T-helper 17 cell (primary cell): ENCODE measurements around the gene CLGN. TPM values are rescaled to one million over a fixed set of nuclear protein-coding genes. Genes with fewer than 3 reads are reported as not detected.
A peak's percentile ranks its signal among the peaks of the same experiment; 100 is the strongest.
"Not testable (repeated sequence)": the region's sequence is repeated elsewhere in the genome, so short reads cannot be mapped to it uniquely, and the experiment has no call there.

Source experiments
- ATAC-seq: fragments of 150-1000 bp; cut with Tn5 transposase; 2 replicates; pipeline ENCODE4 v1.10.0; 2021; ENCODE audit warnings: mild to moderate bottlenecking, moderate library complexity
- DNase-seq, 3 donors: peaks; one replicate each; pipeline versions ENCODE4 v3.0.0 to v3.0.0-alpha.2; 2020 to 2021
- H3K9me3 ChIP-seq: one replicate; pipeline ENCODE4 v1.7.0; 2013; ENCODE audit warnings: low read length, mild to moderate bottlenecking; ENCODE audit not compliant: control insufficient read depth, poor library complexity, severe bottlenecking
- H3K27ac Mint-ChIP-seq: one replicate; pipeline ENCODE4 v1.8.0; 2022; ENCODE audit warnings: mild to moderate bottlenecking, moderate library complexity, mixed read lengths
- H3K27me3 Mint-ChIP-seq: one replicate; pipeline ENCODE4 v1.8.0; 2022; ENCODE audit warnings: mixed read lengths
- H3K36me3 Mint-ChIP-seq: one replicate; pipeline ENCODE4 v1.8.0; 2022; ENCODE audit warnings: low read depth, mixed read lengths
- H3K4me1 Mint-ChIP-seq: one replicate; pipeline ENCODE4 v1.8.0; 2022; ENCODE audit warnings: mild to moderate bottlenecking, mixed read lengths
- H3K4me3 Mint-ChIP-seq: one replicate; pipeline ENCODE4 v1.8.0; 2022; ENCODE audit warnings: mild to moderate bottlenecking, moderate library complexity, mixed read lengths
- total RNA-seq, 4 donors: library from RNA in 2 of 4; stranded (reverse) in 2 of 4; gene quantifications; one replicate each; pipeline ENCODE4 v1.2.3 and lab custom pipeline; 2022 to 2026

The CLGN gene
- total RNA-seq, 2 donors from 2014 or later = not detected

DNA sequence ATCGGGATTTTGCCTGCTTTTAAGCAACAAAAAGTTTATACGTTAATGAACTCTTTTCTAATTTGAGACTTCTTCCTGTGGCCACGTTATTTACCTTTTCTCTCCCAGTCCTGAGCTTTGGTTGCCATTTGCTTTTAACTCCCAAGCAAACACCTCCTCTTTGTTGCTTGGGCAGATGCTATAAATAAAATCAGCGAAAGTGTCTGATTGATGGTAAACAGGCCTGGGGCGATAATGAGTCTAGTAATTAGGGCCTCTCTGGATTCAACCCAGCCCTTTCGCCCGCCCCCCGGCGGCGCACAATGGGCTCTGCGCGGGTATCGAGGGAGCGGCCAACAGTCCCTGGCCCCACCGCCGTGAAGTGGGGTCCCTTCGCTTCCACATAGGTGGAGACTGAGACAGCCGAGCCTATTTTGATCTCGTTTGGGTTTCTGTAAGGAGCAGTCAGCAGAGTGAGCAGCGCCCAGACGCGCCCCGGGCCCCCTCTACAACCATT, 790 bp downstream of the CLGN start:
- DNase-seq = no peak
- no peaks in the 10 kb centered on the region for H3K9me3 ChIP-seq
- ATAC-seq = no peak
- peaks cover 68% of the 10 kb centered on the region for H3K27me3 Mint-ChIP-seq
- H3K4me3 Mint-ChIP-seq = peak overlapping the region; percentile 89
- H3K27ac Mint-ChIP-seq = no peak overlapping the region
- peaks cover 10% of the 10 kb centered on the region for H3K36me3 Mint-ChIP-seq
- peaks cover 5% of the 10 kb centered on the region for H3K4me1 Mint-ChIP-seq

DNA sequence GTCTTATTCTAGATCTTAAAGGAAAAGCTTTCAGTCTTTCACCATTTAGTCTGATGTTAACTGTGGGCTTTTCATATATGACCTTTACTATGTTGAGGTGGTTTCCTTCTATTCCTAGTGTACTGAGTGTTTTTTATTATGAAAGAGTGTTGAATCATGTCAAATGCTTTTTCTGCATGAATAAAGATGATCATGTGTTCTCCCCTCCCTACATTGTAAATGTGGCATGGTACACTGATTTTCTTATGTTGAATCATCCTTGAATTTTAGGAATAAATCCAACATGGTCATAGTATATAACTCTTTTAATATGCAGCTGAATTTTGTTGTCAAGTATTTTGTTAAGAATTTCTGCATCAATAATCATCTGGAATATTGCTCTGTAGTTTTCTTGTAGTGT, 4.3 kb downstream of the CLGN start:
- no peak overlapping the region for H3K27ac Mint-ChIP-seq
- no peaks in the 10 kb centered on the region for H3K9me3 ChIP-seq
- ATAC-seq (no peak), DNase-seq (no peak)
- no peak overlapping the region for H3K4me3 Mint-ChIP-seq
- H3K4me1 Mint-ChIP-seq = peaks cover 5% of the 10 kb centered on the region
- peaks cover 42% of the 10 kb centered on the region for H3K27me3 Mint-ChIP-seq
- peaks cover 2% of the 10 kb centered on the region for H3K36me3 Mint-ChIP-seq

DNA sequence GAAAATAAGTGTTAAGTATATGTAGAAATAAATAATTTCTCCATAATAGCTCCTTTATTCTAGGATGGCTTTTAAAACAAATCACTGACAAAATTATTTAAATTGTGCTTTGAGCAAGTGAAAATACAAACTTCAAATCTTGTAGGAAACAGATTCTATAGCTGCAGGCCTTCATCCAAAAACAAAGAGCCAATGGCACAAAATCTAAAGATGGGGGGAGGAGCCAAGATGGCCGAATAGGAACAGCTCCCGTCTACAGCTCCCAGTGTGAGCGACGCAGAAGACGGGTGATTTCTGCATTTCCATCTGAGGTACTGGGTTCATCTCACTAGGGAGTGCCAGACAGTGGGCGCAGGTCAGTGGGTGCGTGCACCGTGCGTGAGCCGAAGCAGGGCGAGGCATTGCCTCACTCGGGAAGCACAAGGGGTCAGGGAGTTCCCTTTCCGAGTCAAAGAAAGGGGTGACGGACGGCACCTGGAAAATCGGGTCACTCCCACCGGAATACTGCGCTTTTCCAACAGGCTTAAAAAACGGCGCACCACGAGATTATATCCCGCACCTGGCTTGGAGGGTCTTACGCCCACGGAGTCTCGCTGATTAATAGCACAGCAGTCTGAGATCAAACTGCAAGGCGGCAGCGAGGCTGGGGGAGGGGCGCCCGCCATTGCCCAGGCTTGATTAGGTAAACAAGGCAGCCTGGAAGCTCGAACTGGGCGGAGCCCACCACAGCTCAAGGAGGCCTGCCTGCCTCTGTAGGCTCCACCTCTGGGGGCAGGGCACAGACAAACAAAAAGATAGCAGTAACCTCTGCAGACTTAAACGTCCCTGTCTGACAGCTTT, 14.1 kb downstream of the CLGN start:
- H3K4me3 Mint-ChIP-seq, H3K36me3 Mint-ChIP-seq, H3K9me3 ChIP-seq, H3K4me1 Mint-ChIP-seq, DNase-seq, ATAC-seq, H3K27ac Mint-ChIP-seq: not testable (repeated sequence)
- peaks cover 15% of the 10 kb centered on the region for H3K27me3 Mint-ChIP-seq

DNA sequence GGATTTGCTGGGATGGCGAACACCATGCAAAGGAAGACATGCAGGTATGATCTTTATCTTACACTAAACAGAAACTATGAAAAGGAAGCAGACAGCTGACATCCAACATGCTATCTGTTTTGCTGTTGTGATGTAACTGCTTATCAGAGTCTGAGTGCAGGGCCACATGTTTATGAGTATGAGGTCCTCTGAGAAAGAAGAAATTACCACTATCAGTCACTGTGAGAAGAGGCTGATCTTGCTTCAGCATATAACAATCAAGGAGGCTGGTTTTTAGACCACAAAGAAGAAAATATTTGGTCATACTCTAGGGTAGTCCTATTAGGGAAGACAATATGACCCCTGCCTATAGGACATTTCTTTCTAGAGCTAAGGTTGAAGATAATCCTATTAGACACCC, 18.5 kb downstream of the CLGN start:
- no peak overlapping the region for H3K27ac Mint-ChIP-seq
- ATAC-seq (no peak), DNase-seq (no peak)

DNA sequence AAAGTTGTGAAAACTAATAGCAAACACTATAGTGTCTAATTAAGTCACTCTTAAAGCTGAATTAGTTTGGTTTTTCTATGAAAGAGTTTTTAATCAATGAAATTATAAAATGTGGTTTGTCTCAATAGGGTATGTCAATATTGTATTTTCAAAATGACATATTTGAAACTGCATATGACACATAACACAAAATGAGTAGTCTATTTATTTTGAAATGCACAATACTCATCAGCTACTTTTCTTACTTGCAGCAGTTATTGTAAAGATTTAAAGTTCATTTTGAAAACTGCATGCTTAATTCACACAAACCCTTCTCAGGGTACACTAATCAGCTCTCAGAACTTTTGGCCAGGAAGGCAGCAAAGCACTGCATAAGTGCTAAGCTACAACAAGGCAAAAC, 21.2 kb downstream of the CLGN start:
- H3K4me3 Mint-ChIP-seq = no peak overlapping the region
- H3K36me3 Mint-ChIP-seq = no peaks in the 10 kb centered on the region
- DNase-seq = no peak
- H3K9me3 ChIP-seq = no peaks in the 10 kb centered on the region
- H3K27me3 Mint-ChIP-seq = peaks cover 16% of the 10 kb centered on the region
- no peaks in the 10 kb centered on the region for H3K4me1 Mint-ChIP-seq
- H3K27ac Mint-ChIP-seq = no peak overlapping the region
- no peak for ATAC-seq

More for the DNA sequence above, 18.5 kb downstream of the CLGN start:
- Mint-ChIP-seq H3K4me3 (no peak overlapping the region), H3K27me3 (peaks cover 28% of the 10 kb centered on the region), H3K36me3 (no peaks in the 10 kb centered on the region), H3K4me1 (no peaks in the 10 kb centered on the region)
- H3K9me3 ChIP-seq = no peaks in the 10 kb centered on the region

DNA sequence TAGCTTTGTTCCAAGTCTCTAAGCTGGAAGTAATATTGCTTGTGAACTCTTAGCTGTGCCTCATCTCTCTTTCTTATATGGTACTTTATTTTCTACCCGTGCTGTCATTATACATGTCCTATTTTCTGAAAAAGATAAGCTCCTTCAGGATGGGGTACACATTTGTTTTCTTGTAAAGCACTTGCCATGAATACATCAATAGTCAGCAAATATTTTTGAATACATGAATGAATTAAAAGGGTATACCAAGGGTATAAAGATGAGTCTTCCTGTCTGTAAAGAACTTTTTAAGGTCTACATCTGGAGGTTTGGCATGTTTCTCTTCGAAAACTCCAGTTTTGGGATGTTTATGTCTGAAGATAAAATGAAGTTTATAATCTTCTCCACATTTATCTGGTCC, 27.3 kb downstream of the CLGN start:
- H3K9me3 ChIP-seq = no peaks in the 10 kb centered on the region
- no peaks in the 10 kb centered on the region for H3K36me3 Mint-ChIP-seq
- no peaks in the 10 kb centered on the region for H3K4me1 Mint-ChIP-seq
- H3K27me3 Mint-ChIP-seq = peaks cover 33% of the 10 kb centered on the region
- DNase-seq (no peak), ATAC-seq (no peak)
- no peak overlapping the region for H3K4me3 Mint-ChIP-seq
- H3K27ac Mint-ChIP-seq = no peak overlapping the region

DNA sequence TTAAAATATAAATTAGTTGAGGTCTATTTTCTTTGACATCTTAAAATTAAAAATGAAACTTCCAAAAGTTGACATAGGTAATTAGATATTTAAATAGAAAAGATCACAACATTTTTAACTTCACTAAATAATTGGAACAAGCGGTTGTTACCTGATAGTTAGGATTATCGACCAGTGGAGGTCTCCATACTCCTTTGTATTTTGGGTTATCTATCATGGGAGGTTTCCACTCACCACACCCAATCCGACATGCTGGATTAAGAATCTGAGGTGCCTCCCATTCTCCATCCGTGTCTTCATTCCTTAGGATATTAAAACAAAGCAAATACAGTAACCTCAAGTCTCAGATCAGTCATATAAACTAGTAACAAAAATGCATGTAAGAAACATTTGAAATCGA, 31.8 kb downstream of the CLGN start:
- Mint-ChIP-seq H3K27ac (no peak overlapping the region), H3K4me3 (no peak overlapping the region), H3K4me1 (no peaks in the 10 kb centered on the region), H3K36me3 (no peaks in the 10 kb centered on the region), H3K27me3 (peaks cover 31% of the 10 kb centered on the region)
- no peaks in the 10 kb centered on the region for H3K9me3 ChIP-seq
- DNase-seq = no peak
- no peak for ATAC-seq

DNA sequence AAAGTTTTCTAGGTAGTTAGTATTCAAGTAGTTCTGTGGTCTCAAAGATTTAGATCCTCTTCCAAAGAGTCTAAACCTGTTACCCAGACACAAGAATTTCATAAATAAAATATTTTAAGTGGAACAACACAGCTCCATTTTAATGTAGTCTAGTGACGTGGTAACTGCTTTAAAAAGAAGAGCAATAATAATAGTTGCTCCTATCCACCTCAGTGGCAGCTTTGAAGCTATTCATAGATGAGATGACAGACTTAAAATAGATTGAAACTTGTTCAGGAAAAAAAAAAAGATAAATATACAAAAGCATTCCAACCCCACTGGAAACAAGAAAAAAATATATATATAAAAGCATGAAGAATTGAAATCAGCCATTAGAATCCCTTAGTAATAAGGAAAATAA, 39.4 kb downstream of the CLGN start:
- no peak overlapping the region for H3K4me3 Mint-ChIP-seq

DNA sequence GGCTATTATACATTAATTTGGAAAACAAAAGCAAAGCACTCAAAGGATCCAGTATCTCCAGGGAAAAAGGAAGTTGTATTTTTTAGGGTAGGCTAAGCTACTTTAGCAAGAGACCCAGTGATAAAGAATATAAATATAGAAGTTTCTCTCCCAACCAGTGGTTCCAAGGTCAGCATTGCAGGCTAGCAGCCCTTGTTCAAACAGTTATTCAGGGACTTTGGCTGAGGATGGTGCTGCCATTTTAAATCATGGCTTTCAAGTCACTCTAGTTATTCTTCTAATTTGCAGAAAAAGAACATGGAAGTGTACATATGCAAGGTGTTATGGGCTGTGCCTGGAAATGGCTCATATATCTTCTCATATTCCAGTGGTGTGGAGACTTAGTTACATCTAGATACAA, 44.7 kb downstream of the CLGN start:
- H3K27me3 Mint-ChIP-seq = no peaks in the 10 kb centered on the region
- no peaks in the 10 kb centered on the region for H3K4me1 Mint-ChIP-seq
- no peaks in the 10 kb centered on the region for H3K36me3 Mint-ChIP-seq
- H3K27ac Mint-ChIP-seq = no peak overlapping the region
- H3K9me3 ChIP-seq = no peaks in the 10 kb centered on the region
- DNase-seq (no peak), ATAC-seq (no peak)
- H3K4me3 Mint-ChIP-seq = no peak overlapping the region

More for the DNA sequence above, 39.4 kb downstream of the CLGN start:
- H3K9me3 ChIP-seq = no peaks in the 10 kb centered on the region
- DNase-seq = no peak
- Mint-ChIP-seq H3K27ac (no peak overlapping the region), H3K27me3 (peaks cover 4% of the 10 kb centered on the region), H3K4me1 (no peaks in the 10 kb centered on the region), H3K36me3 (no peaks in the 10 kb centered on the region)
- no peak for ATAC-seq

DNA sequence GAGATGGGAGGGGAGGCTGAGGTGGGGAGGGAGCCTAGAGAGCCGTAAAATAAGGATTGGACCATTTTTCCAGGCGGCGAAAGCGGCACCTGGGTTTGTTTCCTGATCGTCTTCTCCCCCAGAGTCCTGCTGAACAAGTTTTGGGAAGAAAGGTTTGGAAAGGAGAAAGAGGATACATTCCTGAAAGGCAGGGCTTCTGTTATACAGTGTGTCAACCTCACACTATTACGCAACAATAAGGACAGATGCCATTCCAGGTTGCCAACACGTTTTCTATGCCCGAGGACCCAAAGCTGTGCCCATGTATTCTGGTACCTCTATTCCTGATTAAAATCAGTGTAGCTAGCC, 53.3 kb downstream of the CLGN start:
- Mint-ChIP-seq H3K36me3 (no peaks in the 10 kb centered on the region), H3K4me3 (no peak overlapping the region), H3K27me3 (no peaks in the 10 kb centered on the region), H3K27ac (no peak overlapping the region), H3K4me1 (peaks cover 25% of the 10 kb centered on the region)
- no peak for DNase-seq
- H3K9me3 ChIP-seq = no peaks in the 10 kb centered on the region
- ATAC-seq = no peak

DNA sequence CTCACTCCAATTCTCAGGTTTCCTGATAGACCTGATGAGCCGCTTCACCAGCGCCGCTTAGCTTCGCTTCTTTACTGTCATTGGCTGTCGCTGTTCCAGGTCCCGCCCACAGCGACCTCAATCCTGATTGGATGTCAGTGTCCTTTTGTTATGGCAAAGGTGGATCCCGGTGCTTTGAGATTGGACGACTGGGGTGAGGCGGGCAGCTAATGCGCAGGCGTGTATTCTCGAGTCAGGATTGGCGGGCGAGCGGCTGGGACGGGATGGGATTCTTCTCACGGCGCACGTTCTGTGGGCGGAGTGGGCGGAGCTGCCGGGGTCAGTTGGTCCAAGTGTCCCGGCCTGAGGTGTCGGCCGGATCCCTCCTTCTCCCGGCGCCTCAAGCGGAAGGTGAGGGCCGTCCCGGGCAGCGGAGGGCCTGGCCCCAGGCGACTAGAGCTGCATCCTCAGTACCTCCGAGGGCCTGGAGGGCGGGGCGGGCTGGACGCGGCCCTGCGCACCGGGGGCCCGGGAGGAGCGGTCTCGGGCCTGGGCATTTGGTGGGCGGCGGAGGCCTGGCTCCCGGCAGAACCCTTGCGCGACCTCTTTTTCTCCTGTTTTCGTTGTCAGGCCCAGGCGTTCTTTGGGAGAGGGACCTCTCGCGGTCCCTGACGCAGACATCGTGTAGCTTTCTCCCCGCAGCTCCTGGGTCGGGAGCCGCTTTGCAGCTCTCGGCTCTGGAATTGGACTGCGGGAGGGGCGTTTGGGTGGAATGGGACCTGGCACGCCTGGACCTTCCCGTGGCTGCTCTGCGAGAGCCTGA, 53.9 kb downstream of the CLGN start, which contains the start of gene SCOC:
Gene SCOC, plus strand, starts transcription at position 319 of the 802 bp plus-strand sequence. CDS start 5,525 bp downstream, outside the sequence.
- DNase-seq = peak; percentile 88 to 94 (median 92)
- ATAC-seq = peak; percentile 97
- H3K4me3 Mint-ChIP-seq = no peak within 1 kb of the TSS
- no peak within 1 kb of the TSS for H3K27ac Mint-ChIP-seq
- H3K9me3 ChIP-seq = no peaks in the 10 kb centered on the region
- H3K27me3 Mint-ChIP-seq = no peaks in the 10 kb centered on the region
- H3K4me1 Mint-ChIP-seq = peaks cover 25% of the 10 kb centered on the region
- H3K36me3 Mint-ChIP-seq = no peaks in the 10 kb centered on the region

DNA sequence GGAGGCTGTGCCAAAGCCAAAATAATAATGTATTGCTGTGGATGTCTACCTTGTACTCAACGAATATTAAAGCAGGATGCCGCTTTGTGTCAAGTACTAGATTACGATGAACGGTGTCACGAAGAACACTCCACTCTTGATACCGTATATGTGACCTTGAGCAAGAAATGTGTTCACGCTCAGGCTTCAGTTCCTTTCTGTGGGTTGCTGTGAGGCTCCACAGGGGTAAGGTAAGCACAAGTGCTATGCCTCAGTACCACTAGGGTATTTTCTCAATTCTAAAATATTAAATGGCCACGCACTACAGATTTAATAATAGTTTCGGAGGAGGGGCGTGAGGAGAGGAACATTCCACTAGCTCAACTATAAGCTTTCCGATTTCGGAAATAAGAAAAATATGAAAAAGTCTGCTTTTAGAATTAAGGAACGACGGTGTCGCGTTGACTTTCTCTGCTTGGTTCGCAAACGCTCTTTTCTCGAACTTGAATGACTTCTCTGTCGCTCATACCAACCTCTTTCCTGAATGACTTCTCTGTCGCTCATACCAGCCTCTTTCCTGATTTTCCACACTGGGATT, 54.6 kb downstream of the CLGN start:
- H3K4me1 Mint-ChIP-seq = peaks cover 25% of the 10 kb centered on the region
- DNase-seq (peak in 1 of 3 donors; percentile 10), ATAC-seq (peak; percentile 67)
- H3K36me3 Mint-ChIP-seq = peaks cover 2% of the 10 kb centered on the region
- H3K27ac Mint-ChIP-seq = no peak overlapping the region
- no peaks in the 10 kb centered on the region for H3K27me3 Mint-ChIP-seq
- H3K4me3 Mint-ChIP-seq = no peak overlapping the region
- H3K9me3 ChIP-seq = no peaks in the 10 kb centered on the region

DNA sequence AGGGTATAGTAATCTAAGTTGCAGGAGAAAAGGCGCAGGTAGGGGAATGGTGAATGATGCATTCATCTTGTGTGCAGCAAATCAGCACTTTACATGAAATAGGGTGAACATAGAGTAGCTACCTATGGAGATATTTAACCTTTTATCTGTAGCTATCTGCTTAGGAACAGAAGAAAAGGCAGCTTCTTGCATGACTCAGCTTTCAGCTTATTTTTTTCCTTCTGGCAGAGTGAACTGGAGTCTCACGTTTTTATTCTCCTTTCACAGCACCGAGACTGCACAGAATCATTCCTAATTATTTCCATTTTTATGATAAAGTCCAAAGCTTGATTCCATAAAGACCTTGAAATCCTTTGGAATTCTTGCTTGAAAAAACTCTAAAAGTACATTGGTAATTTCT, 58.8 kb downstream of the CLGN start:
- DNase-seq = no peak
- no peak overlapping the region for H3K27ac Mint-ChIP-seq
- no peaks in the 10 kb centered on the region for H3K9me3 ChIP-seq
- peaks cover 3% of the 10 kb centered on the region for H3K4me1 Mint-ChIP-seq
- no peaks in the 10 kb centered on the region for H3K27me3 Mint-ChIP-seq
- ATAC-seq = no peak
- peaks cover 2% of the 10 kb centered on the region for H3K36me3 Mint-ChIP-seq
- no peak overlapping the region for H3K4me3 Mint-ChIP-seq
